ENCODE measurements around the gene ARMC10. TPM values are rescaled to one million over a fixed set of nuclear protein-coding genes. Genes with fewer than 3 reads are reported as not detected.
"Not testable (repeated sequence)": the region's sequence is repeated elsewhere in the genome, so short reads cannot be mapped to it uniquely, and the experiment has no call there.

The ARMC10 gene
- total RNA-seq, 1 experiment from 2014 or later, result 96.0 TPM

- no peak for DNase-seq (ENCODE audit: low read depth)
Measured at GRCh38 chr7:103124429-103124979, 49.6 kb downstream of the ARMC10 start.

- DNase-seq (ENCODE audit: low read depth), result no peak
Measured at GRCh38 chr7:103127006-103127405, 52.1 kb downstream of the ARMC10 start.

- DNase-seq (ENCODE audit: low read depth), result no peak
Measured at GRCh38 chr7:103129702-103130549, 55.0 kb downstream of the ARMC10 start.

GRCh38 chr7:103130901-103131624, 56.1 kb downstream of the ARMC10 start:
- no peak for DNase-seq (ENCODE audit: low read depth)

- DNase-seq (ENCODE audit: low read depth), result no peak
Measured at GRCh38 chr7:103132995-103133688, 58.2 kb downstream of the ARMC10 start.

GRCh38 chr7:103134836-103135554, 60.1 kb downstream of the ARMC10 start:
- DNase-seq (ENCODE audit: low read depth), result no peak

GRCh38 chr7:103140061-103140460, 65.1 kb downstream of the ARMC10 start:
- no peak for DNase-seq (ENCODE audit: low read depth)

GRCh38 chr7:103140685-103141084, 65.7 kb downstream of the ARMC10 start:
- DNase-seq (ENCODE audit: low read depth), result no peak

- peak; percentile 65 for DNase-seq (ENCODE audit: low read depth)
Measured at GRCh38 chr7:103141753-103142404, 66.9 kb downstream of the ARMC10 start.

GRCh38 chr7:103142494-103142893, 67.6 kb downstream of the ARMC10 start:
- DNase-seq (ENCODE audit: low read depth), result no peak

- no peak for DNase-seq (ENCODE audit: low read depth)
Measured at GRCh38 chr7:103143868-103144267, 68.9 kb downstream of the ARMC10 start.

- not testable (repeated sequence) for DNase-seq (ENCODE audit: low read depth)
Measured at GRCh38 chr7:103144754-103145153, 69.8 kb downstream of the ARMC10 start.

- no peak for DNase-seq (ENCODE audit: low read depth)
Measured at GRCh38 chr7:103148131-103148993, 73.4 kb downstream of the ARMC10 start.

Other genes starting within 250 kb of the ARMC10 start
- 88.4 and 107 TPM in 2 replicates for gene LRRC17, start 162.1 kb upstream of the ARMC10 start, total RNA-seq (2014; rRNA removed; shearing (Covaris generic))
- gene FBXL13, start 344 bp upstream of the ARMC10 start, total RNA-seq (2014; rRNA removed; shearing (Covaris generic)), result 3.1 and 8.3 TPM in 2 replicates
- 8.6 and 19.1 TPM in 2 replicates for gene NAPEPLD, start 74.0 kb downstream of the ARMC10 start, total RNA-seq (2014; rRNA removed; shearing (Covaris generic))
- 211 and 222 TPM in 2 replicates for gene PMPCB, start 222.3 kb downstream of the ARMC10 start, total RNA-seq (2014; rRNA removed; shearing (Covaris generic))